GM12878 (cell line): ENCODE measurements around the gene WWOX.

Source experiments
- ATF2 ChIP-seq: IDR thresholded peaks from 2 replicates; pipeline ENCODE4 v1.6.1; 2012; ENCODE audit warnings: low read length, inconsistent platforms
- CREB1 ChIP-seq: IDR thresholded peaks from 2 replicates; pipeline ENCODE4 v1.6.1; 2012; ENCODE audit warnings: low read depth, mild to moderate bottlenecking, inconsistent platforms
- MEF2B ChIP-seq: fragments of 450-650 bp; IDR thresholded peaks from 2 replicates; pipeline ENCODE4 v1.6.1; 2018; ENCODE audit warnings: mild to moderate bottlenecking, moderate library complexity; ENCODE audit not compliant: partially characterized antibody, poor library complexity, severe bottlenecking
- NFYB ChIP-seq: IDR thresholded peaks from 2 replicates; pipeline ENCODE4 v1.6.1; 2011; ENCODE audit warnings: low read depth, mild to moderate bottlenecking, low read length, improper control_type of control experiment, moderate library complexity; ENCODE audit not compliant: insufficient read depth
- POLR2A ChIP-seq: IDR thresholded peaks from 2 replicates; pipeline ENCODE4 v1.6.1; 2011; ENCODE audit warnings: low read depth, mild to moderate bottlenecking, low read length
- POLR2AphosphoS5 ChIP-seq: IDR thresholded peaks from 2 replicates; pipeline ENCODE4 v1.6.1; 2011; ENCODE audit warnings: mild to moderate bottlenecking, low read length, inconsistent platforms
- TARDBP ChIP-seq: IDR thresholded peaks from 2 replicates; pipeline ENCODE4 v1.6.1; 2016; ENCODE audit warnings: borderline replicate concordance
- TCF7 ChIP-seq: IDR thresholded peaks from 2 replicates; pipeline ENCODE4 v1.6.1; 2014; ENCODE audit warnings: antibody characterized with exemption, borderline replicate concordance
- YY1 ChIP-seq: IDR thresholded peaks from 2 replicates; pipeline ENCODE4 v1.6.1; 2011; ENCODE audit warnings: low read depth, mild to moderate bottlenecking, low read length
- TF ChIP-seq, protein P1 (sequence below), 3 experiments: IDR thresholded peaks in 2 of 3; conservative IDR thresholded peaks in 1 of 3; 2 replicates each; pipeline ENCODE4 v1.5.1; 2011; ENCODE audit warnings: low read depth in 3 of 3, low read length in 3 of 3, mild to moderate bottlenecking in 3 of 3, control low read depth in 2 of 3, moderate library complexity in 2 of 3, inconsistent platforms in 1 of 3, mixed read lengths in 1 of 3; ENCODE audit not compliant: control insufficient read depth in 2 of 3, insufficient read depth in 1 of 3; ENCODE audit errors: extremely low read depth in 1 of 3
- TF ChIP-seq, protein P2 (sequence below): IDR thresholded peaks from 2 replicates; pipeline ENCODE4 v1.6.1; 2011; ENCODE audit warnings: low read depth, low read length, improper control_type of control experiment, borderline replicate concordance
- TF ChIP-seq, protein P3 (sequence below): fragments of 450-650 bp; IDR thresholded peaks from 2 replicates; pipeline ENCODE4 v1.6.1; 2016; ENCODE audit warnings: mild to moderate bottlenecking

- TF ChIP-seq MEF2B (no peak), POLR2AphosphoS5 (no peak), CREB1 (no peak), ATF2 (no peak), POLR2A (no peak), TCF7 (no peak), YY1 (no peak), NFYB (no peak), TARDBP (no peak)
- TF ChIP-seq, protein P1, sequence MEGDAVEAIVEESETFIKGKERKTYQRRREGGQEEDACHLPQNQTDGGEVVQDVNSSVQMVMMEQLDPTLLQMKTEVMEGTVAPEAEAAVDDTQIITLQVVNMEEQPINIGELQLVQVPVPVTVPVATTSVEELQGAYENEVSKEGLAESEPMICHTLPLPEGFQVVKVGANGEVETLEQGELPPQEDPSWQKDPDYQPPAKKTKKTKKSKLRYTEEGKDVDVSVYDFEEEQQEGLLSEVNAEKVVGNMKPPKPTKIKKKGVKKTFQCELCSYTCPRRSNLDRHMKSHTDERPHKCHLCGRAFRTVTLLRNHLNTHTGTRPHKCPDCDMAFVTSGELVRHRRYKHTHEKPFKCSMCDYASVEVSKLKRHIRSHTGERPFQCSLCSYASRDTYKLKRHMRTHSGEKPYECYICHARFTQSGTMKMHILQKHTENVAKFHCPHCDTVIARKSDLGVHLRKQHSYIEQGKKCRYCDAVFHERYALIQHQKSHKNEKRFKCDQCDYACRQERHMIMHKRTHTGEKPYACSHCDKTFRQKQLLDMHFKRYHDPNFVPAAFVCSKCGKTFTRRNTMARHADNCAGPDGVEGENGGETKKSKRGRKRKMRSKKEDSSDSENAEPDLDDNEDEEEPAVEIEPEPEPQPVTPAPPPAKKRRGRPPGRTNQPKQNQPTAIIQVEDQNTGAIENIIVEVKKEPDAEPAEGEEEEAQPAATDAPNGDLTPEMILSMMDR (IDR thresholded peaks at IDR 0.05 in 2 of 3, conservative IDR thresholded peaks at IDR 0.05 in 1 of 3; ENCODE audit: control insufficient read depth in 2 of 3, extremely low read depth in 1 of 3, insufficient read depth in 1 of 3, low read depth in 3 of 3, low read length in 3 of 3): no peak
- TF ChIP-seq, protein P2, sequence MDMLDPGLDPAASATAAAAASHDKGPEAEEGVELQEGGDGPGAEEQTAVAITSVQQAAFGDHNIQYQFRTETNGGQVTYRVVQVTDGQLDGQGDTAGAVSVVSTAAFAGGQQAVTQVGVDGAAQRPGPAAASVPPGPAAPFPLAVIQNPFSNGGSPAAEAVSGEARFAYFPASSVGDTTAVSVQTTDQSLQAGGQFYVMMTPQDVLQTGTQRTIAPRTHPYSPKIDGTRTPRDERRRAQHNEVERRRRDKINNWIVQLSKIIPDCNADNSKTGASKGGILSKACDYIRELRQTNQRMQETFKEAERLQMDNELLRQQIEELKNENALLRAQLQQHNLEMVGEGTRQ: no peak
- TF ChIP-seq, protein P3, sequence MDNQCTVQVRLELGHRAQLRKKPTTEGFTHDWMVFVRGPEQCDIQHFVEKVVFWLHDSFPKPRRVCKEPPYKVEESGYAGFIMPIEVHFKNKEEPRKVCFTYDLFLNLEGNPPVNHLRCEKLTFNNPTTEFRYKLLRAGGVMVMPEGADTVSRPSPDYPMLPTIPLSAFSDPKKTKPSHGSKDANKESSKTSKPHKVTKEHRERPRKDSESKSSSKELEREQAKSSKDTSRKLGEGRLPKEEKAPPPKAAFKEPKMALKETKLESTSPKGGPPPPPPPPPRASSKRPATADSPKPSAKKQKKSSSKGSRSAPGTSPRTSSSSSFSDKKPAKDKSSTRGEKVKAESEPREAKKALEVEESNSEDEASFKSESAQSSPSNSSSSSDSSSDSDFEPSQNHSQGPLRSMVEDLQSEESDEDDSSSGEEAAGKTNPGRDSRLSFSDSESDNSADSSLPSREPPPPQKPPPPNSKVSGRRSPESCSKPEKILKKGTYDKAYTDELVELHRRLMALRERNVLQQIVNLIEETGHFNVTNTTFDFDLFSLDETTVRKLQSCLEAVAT: no peak
Measured at GRCh38 chr16:78386557-78387324, 287.3 kb downstream of the WWOX start.
